ENCODE measurements around the gene SLC25A39.
"Not testable (repeated sequence)": the region's sequence is repeated elsewhere in the genome, so short reads cannot be mapped to it uniquely, and the experiment has no call there.

SLC25A39 gene, protein sequence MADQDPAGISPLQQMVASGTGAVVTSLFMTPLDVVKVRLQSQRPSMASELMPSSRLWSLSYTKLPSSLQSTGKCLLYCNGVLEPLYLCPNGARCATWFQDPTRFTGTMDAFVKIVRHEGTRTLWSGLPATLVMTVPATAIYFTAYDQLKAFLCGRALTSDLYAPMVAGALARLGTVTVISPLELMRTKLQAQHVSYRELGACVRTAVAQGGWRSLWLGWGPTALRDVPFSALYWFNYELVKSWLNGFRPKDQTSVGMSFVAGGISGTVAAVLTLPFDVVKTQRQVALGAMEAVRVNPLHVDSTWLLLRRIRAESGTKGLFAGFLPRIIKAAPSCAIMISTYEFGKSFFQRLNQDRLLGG

DNA sequence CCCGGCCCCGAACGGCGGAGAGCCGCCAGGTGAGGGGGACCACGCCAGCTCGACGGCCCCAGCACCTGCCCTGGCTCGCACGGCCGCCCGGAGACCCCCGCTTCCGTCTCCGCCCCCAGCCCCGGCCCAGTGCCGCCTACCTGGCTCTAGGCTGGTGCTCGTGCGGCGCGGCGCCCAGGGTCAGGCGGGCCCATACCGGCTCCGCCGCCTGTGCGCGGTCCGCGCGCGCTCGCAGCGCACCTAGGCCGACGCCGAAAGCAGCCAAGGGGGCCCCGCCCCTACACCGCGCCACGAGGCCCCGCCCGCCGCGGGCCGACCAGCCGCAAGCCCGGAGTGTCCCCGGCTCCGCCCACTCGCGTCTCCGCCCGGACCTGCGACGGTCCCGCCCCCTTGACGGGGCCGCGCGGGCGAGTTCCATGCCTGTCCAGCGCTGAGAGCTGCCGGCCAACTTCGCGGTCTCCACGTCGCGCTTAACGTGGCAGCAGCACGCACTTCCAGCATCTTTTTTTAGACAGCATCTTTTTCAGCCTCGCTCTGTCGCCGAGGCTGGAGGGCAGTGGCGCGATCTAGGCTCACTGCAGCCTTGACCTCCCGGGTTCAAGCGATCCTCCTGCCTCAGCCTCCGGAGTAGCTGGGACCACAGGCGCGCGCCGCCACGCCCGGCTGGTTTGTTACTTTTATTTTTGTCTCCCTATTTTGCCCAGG lies at the start of gene SLC25A39:
Gene SLC25A39, minus strand, starts transcription at position 253 of the 705 bp plus-strand sequence. CDS start 1,261 bp downstream, outside the sequence.
- peak; percentile 81 for DNase-seq

DNA sequence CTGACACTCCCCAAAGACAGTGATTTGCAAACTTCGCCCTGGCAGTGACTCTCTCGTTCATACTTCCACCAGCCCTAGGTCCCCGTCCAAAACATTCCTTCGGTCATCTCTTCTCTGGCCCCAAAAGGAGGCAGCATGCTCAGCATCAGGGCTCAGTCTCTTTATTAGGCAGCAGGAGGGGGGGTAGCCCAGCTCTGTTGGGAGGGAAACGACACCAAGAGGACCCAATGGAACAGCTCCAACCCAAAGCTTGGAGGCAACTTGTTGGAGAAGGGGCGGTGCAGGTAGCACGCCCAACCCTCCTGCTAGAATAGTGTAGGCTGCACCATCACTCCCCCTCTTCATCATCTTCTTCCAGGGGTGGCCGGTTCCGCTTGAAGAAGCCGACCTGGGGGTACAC lies 47.4 kb upstream of the SLC25A39 start:
- DNase-seq, result no peak

DNA sequence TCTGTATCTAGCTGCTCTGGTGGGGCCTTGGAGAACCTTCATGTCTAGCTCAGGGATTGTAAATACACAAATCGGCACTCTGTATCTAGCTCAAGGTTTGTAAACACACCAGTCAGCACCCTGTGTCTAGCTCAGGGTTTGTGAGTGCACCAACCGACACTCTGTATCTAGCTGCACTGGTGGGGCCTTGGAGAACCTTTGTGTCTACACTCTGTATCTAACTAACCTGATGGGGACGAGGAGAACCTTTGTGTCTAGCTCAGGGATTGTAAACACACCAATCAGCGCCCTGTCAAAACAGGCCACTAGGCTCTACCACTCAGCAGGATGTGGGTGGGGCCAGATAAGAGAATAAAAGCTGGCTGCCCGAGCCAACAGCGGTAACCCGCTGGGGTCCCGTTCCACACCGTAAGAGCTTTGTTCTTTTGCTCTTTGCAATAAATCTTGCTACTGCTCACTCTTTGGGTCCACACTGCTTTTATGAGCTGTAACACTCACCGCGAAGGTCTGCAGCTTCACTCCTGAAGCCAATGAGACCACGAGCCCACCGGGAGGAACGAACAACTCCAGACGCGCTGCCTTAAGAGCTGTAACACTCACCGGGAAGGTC lies 44.9 kb upstream of the SLC25A39 start:
- not testable (repeated sequence) for DNase-seq

DNA sequence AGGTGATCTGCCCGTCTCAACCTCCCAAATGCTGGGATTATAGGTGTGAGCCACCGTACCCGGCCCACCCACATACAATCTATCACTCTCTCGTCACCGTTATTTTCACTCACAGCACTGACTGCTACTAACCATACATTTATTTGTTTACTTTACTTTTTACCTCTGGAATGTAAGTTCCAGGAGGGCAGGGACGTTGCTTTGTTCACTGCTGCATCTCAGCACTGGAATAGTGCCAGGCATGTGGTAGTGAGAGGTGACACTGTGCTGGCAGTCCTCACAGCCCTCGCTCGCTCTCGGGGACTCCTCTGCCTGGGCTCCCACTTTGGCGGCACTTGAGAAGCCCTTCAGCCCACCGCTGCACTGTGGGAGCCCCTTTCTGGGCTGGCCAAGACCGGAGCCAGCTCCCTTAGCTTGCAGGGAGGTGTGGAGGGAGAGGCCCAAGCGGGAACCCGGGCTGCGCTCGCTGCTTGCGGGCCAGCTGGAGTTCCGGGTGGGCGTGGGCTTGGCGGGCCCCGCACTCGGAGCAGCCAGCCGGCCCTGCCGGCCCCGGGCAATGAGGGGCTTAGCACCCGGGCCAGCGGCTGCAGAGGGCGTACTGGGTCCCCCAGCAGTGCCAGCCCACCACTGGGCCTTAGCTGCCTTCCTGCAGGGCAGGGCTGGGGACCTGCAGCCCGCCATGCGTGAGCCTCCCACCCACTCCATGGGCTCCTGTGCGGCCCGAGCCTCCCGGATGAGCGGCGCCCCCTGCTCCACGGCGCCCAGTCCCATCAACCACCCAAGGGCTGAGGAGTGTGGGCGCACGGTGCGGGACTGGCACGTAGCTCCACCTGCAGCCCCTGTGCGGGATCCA lies 44.0 kb upstream of the SLC25A39 start:
- not testable (repeated sequence) for DNase-seq

DNA sequence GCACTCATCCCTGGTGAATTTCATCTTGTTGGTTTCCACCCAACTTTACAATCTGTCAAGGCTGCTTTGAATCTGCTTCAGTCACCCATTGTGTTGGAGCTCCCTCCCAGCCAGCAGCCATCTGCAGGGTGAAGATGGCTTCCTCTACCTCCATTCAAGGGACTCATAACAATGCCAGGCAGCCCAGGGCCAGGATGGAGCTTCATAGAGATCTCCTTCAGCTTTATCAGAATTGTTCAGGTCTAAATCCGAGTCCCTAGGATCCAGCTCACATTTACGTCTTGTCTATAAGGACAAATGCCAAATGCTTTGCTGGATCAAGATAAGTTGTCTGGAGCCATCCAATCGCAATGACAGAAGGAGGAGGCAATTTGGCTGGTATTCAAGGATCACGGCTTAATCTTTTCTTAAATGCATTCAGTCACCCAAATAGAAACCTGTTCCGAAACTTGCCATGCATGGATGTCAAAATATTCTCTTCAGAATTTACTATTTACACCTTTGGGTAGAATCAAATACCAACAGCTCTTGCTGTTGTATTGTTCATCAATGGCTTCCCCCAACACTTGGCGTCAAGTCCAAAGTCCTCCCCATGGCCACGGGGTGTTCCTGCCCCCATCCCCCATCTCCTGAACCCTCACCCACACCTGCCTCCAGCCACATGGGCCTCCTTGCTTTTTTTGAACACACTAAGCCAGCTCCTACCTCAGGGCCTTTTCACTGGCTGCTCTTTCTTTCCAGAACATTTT lies 42.8 kb upstream of the SLC25A39 start:
- no peak for DNase-seq

DNA sequence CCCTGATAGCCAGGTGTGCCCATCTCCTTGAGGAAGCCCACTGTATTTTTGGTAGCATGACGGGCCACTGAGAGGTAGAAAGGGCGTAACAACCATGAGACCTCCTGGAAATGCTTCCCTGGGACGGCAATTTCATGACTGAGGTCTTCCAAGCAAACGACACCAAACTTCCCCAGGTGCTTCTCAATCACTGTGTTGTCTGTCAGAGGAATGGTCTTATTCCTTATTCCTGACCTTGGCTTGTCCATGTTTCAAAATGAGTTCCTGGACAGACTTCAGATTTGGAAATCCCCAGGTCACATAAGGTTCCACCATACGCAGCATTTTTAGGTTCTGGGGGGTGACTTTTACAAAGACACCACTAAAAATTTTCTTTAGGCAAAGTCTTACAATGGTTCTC lies 40.4 kb upstream of the SLC25A39 start:
- not testable (repeated sequence) for DNase-seq

DNA sequence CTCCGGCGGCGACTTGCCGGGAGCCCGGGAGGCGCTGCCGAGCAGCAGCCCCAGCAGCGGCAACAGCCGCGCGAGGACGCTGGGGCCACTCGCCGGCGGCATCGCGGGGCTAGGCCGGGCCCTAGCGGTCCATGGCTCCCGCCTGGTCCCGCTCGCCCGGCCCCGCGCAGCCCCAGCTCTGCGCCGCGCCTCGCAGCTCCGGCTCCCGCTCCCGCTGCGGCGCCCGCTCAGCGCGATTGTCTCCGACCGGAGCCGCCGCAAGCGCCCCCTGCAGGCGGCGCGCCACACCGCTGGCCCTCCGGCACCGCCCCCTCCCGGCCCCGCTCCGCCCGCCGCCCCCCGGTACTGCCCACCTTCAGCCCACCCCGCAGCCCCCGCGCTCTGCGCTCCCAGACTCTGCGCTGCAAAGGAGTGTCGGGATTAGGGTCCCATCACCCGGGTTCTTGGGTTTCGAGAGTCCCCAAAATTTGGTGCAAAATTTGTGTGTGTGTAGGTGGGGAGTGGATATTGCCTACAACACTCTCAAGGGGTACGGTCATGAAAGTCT lies 39.1 kb upstream of the SLC25A39 start, which contains the start of gene FAM171A2:
Gene FAM171A2, minus strand, starts transcription at position 241 of the 547 bp plus-strand sequence. Its CDS starts 139 bp downstream, at position 102.
- peak; percentile 64 for DNase-seq

DNA sequence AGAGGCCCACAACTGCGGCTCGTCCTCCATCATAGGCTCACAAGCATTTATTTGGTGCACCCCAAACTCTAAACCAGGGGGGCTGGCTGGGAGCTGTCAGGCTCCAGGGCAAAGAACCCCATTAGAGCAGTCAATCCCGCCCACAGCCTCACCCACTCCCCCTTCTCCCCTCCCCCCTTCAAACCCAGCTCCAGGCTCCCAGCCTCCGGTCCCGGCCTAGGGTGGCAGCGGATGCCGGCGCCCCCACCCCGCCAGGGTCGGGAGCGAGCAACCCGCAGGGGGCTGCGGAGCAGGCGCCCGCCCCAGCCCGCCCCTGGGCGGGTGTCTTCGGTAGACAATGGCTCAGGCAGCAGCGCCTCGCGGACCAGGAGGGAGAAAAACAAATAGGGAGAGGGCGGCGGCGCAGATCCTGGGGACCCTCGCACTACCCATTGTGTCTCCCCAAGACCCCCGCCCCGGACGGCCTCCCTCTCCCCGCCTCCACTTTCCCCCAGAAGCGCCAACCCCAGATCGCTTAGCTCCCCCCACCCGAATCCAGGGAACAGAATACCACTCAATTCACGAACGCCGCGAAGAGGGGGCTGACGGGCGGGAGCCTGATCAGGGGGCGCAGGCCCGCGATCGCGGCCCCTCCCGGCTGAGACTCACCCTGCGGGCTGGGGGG lies 38.5 kb upstream of the SLC25A39 start:
- no peak for DNase-seq

DNA sequence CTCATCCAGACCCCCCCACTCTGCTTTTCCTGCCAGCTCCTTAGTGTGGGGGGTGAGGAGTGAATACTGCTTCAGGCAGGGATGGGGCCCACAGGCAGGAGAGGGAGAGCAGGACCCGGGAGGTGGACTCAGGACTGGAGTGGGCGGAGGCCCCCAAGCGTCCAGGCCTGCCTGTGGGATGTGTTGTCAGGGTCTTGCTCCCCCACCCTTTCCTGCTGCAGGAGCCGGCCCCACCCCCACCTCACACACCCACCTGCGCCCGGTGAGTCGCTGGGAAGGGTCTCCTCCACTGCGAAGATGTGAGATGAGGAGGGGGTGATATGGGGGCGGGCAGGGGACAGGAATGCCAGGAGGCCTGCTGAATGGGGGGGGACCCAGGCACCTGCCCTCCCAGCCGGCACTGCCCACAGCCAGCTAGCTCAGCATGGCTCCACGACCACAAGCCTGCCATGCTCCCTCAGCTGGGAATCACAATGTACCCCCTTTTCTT lies 37.9 kb upstream of the SLC25A39 start:
- DNase-seq, result no peak

DNA sequence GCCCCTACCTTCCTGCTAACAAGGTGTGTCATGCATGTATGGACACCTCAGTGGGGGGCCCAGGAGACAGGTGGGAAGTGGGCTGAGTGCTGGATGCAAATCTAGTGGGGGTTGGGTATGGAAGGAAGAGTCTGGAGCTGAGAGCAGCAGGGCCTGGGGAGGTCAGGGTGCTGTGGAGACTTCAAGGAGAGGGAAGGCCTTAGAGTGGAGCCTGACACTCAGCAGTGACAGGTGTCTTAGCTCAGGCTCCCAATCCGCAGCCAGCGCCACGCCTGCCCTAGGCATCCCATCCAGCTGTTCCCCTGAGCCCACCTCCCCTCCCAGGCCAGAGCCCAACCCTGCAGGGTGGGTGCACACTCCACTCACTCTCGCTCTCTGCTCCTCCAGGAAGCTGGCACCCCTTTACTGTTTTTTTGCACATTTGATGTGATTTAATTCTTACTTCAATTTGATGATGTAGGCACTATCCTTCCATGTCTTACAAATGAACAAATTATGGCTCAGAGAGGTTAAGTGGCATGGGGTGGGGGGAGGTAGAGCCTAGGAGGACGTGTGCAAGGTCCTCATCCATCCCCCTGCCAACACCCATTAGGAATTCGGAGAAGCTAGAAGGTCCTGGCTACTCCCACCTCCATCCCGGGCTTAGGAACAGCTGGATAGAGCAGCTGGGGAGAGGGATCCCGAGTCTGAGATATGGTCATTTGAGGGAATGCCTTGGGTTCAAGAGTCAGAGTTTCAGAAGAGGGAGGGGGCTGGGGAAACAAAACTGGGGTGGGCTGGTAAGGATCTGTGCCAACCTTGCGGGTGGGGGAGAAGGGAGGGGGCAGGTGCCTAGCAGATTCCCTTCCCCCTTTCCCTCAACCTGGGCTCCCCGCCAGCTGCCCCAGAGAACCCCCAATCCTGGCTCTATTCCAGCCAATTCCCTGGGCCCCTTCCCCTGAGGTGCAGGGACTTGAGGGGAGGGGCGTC lies 37.0 kb upstream of the SLC25A39 start:
- no peak for DNase-seq

DNA sequence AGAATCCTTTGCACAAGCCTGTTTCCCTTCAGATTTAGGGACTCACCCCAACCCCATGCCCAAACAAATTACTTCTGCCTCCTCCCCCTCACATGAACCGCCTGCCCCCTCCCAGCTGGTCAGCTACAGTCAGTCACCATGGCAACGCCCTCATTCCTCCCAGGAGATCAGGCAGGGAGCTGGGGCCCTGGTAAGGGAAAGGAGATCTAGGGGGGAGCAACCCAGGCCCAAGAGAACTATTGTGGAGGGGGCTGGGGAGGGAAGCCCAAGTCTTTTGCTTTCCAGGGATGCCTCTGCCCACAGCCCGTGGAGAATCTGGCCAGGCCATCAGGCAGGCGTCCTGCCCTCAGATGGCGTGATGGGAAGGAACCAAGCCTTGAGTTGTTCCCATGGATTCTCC lies 36.2 kb upstream of the SLC25A39 start:
- no peak for DNase-seq

DNA sequence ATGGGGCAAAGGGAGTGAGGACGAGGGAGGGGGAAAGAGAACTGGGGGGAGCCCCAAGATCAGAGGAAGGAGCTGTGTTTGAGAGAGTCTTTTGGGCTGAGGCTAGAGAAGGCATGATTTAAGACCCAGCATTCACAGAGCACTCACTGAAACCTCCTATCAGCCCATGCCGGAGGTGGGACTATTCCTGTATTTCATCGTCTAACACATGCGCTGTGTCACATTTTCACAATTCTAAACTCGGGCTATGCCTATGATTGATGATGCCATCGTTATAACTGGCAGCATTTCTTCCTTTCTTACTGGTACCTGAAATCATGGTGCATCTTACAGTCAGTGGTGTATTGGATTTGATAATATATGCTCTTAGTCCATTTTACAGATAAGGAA lies 35.5 kb upstream of the SLC25A39 start:
- DNase-seq, result no peak

DNA sequence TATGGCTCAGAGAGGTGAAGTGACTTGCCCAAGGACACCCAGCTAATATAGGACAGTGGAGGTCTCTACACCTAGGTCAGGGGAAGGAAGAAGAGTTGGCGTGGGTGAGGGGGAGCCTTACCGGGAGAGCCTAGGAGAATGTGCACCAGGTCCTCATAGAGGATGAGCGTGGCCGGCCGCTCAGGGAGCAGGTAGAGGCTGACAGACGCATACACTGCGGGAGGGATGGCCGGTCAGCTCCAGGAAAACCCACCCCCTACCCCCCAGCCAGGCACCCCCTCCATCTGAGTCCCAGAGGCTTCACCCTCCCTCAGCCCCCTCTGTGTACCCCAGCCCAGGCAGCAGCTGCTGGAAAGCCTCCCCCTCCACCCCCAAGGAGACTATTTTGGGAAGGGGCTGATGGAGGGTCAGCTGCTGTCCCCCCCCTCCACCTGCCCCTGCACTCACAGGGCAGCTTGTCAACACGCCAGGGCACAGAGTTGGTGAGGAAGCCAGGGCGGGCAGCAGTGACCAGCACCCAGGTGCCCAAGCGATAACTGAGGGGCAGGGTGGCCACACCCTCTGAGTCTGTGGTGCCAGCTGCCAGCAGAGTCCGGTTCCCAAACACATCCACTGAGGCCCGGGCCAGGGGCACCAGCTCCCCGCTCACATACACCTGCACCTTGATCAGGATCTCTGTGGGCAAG lies 35.0 kb upstream of the SLC25A39 start:
- no peak for DNase-seq

DNA sequence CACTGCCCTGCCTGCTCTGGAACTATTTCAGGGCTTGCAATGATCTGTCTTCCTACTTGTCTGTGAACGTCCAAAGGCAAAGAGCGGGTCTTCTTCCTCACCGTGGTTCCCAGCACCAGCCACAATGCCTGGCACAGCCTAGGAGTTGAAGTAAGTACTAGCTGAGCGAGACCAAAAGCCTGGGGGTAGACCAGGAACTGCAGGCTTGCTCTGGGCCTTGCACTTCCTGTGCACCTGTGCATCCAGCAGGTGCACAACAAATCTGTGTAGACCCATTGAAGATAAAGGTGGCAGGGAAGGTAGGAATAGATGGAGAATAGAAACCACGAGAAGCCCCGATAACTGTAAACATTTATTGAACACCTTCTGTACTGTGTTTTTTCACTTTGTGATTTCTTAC lies 34.4 kb upstream of the SLC25A39 start:
- DNase-seq, result no peak

DNA sequence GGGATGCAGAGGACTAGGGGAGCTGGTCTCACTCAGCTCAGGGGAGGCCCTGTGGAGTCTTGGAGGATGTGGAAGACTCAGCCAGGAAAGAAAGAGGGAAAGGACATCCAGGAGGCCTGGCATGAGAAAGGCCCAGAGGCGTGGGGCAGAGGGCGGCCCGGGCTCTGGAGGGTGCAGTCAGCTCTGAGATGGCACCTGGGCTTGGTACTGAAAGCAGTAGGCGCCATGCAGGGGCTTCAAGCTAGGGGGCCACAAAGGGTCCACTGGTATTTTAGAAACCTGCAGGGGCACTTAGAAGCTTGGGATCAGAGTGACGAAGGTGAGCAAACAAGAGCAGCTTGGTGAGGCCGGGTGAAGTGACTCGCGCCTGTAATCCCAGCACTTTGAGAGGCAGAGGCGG lies 33.4 kb upstream of the SLC25A39 start:
- no peak for DNase-seq

DNA sequence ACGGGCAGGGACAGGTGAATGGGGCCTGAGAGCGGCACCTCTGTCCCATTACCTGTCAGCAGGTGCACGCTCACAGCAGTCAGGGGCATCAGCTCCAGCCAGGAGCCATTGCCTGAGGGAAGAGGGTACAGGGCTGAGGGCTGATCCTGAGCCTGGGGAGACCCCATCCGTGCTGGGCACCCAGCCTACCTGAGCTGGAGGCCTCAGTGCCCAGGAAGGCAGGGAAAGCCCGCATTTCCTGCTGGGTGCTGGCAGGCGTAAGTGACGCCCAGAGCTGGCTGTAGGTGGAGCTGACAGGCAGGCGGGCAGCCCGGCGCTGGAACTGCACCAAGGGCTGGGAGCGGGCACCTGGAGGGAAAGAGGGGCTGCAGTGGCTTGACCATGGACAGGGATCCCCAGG lies 31.6 kb upstream of the SLC25A39 start:
- DNase-seq, result no peak

DNA sequence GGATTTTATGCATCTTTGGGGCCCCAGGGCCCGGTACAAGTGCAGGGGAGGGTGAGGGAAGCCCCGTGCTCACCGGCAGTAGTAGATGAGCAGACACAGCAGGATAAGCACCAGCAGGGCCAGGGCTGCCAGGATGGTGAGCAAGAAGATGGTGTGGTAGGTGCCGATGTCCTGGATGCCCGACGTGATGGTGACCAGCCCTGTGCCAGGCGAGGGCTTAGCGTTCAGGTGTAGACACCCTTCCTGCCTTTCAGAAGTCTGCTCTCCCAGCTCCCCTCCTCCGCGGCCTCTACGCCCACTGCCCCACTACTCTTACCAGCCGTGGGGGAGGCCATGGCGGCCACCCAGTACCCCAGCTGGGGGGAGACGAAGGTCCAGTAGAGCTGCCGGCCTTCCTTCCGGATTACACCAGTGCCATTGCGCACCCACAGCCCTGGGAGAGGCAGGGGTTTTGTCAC lies 31.0 kb upstream of the SLC25A39 start:
- no peak for DNase-seq

DNA sequence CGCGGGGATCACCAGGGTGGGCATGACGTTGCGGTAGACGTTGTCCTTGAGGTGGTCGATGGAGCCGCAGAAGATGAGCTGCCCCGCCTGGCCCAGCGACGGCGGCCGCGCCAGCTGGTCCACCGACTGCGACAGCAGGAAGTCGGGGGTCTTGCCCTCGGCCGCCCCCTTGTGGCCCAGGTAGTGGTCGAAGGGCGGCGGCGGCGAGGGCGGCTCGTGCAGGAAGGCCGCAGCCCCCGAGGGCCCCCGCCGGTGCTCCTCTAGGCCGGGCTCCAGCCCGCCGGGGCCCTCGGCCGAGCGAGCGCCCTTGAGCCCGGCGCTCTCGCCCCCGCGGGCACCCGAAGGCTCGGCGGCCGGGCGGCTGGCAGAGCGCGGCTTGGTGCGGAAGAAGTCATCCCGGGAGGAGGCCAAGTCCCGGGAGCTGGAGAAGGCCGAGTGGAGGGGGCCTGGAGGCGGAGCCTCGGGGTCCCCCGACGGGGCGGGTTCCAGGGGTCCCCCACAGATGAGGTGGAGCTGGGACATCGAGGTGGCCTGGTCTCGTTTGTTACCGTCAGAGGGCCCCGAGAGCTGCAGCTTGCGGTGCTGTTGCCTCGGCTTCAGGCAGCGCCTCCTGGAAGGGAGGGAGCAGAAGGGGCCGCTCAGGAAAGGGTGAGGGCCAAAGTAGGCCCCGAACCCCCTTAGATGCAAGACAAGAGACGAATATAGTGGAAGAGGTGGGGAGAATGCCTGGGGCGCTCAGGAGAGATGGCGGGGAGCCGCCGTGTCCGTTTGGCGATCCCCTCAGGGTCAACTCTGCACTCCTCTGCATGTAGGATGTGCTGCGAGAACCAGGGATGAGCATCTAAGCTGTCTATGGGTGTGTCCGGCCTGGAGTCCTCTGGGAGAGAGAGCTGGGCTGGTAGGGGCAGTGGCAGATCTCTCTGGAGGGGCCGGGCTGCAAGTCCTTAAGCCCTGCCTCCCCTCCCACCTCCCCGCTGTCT lies 30.2 kb upstream of the SLC25A39 start:
- no peak for DNase-seq

Measured in NCI-H510A (cell line).